ENCODE measurements around the gene FKBP2. TPM values are rescaled to one million over a fixed set of nuclear protein-coding genes. Genes with fewer than 3 reads are reported as not detected.

Gene FKBP2
- polyA plus RNA-seq, 1 experiment: 76.2 TPM

DNA sequence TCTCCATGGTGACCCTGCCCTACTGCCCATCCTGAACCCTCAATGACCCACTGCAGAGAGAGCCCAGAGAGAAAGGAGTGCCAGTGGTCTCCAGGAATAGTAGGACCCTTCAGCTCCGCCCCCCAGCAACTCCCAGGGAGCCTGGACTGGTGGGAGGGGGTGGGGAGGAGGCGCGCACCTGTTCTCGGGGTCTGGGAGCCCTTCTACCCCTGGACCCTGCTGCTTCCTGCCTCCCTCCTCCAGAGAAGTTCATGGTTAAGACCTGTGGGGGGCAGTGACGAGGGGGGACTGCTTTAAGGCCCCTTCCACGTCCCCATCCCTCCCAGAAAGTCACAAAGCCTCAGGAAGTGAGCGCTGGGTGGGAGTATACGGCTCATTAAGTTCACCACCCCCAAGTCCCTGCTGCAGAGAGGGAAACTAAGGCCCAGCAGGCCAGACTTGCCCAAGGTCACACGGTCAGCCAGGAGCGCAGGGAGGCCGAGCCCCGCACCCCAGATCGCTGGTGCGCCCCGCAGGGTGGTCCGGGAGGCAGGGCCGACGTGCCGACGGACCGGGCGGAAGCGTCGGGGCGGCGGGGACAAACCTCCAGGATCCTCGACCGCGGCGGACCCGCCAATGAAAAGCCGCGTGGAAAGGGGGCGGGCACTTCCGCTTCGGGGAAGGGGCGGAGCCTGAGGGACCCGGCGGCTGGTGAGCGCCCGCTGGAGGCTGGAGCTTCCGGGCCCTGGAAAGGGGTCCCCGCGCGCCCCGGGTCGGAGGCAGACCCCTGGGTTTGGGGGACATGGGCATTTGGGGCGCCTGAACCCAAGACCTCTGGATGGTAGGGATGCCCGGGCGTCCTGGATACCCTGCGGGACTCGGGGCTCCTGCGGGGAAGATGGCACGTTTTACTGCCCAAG, 15.0 kb upstream of the FKBP2 start, which contains the start of the genes NUDT22 and TRPT1:
TSS of gene NUDT22 (plus strand) at position 667 of the 899 bp plus-strand sequence. CDS start 379 bp downstream, outside the sequence.
TSS of gene TRPT1 (minus strand) at position 579 of the 899 bp plus-strand sequence. CDS start at position 253, 326 bp downstream.
- Histone ChIP-seq H3K36me3 (ENCODE audit: control insufficient read depth, insufficient read depth, low read length) (peaks cover 11% of the 10 kb centered on the region), H3K27me3 (ENCODE audit: control insufficient read depth, insufficient read depth, low read length) (no peaks in the 10 kb centered on the region), H3K4me3 (ENCODE audit: low read depth, low read length) (peak within 1 kb of the TSS; percentile 69)
- no peak for DNase-seq (ENCODE audit: low read depth)
- ChIA-PET CTCF (interaction anchor here (0.8 to 2.6 kb wide), 10 partner anchors 10 to 92 kb away, joined by 3 to 6 read pairs (median 4); partner anchors contain the start of genes CATSPERZ, PLCB3, PRDX5 and TRMT112), POLR2A (interaction anchor here (0.7 to 1.0 kb wide), 2 partner anchors 16 to 92 kb away, joined by 3 to 5 read pairs; partner anchors contain the start of gene PRDX5)
- TF ChIP-seq, protein P1, sequence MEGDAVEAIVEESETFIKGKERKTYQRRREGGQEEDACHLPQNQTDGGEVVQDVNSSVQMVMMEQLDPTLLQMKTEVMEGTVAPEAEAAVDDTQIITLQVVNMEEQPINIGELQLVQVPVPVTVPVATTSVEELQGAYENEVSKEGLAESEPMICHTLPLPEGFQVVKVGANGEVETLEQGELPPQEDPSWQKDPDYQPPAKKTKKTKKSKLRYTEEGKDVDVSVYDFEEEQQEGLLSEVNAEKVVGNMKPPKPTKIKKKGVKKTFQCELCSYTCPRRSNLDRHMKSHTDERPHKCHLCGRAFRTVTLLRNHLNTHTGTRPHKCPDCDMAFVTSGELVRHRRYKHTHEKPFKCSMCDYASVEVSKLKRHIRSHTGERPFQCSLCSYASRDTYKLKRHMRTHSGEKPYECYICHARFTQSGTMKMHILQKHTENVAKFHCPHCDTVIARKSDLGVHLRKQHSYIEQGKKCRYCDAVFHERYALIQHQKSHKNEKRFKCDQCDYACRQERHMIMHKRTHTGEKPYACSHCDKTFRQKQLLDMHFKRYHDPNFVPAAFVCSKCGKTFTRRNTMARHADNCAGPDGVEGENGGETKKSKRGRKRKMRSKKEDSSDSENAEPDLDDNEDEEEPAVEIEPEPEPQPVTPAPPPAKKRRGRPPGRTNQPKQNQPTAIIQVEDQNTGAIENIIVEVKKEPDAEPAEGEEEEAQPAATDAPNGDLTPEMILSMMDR (IDR thresholded peaks at IDR 0.05; ENCODE audit: insufficient read depth, low read depth, low read length): peak; percentile 42

DNA sequence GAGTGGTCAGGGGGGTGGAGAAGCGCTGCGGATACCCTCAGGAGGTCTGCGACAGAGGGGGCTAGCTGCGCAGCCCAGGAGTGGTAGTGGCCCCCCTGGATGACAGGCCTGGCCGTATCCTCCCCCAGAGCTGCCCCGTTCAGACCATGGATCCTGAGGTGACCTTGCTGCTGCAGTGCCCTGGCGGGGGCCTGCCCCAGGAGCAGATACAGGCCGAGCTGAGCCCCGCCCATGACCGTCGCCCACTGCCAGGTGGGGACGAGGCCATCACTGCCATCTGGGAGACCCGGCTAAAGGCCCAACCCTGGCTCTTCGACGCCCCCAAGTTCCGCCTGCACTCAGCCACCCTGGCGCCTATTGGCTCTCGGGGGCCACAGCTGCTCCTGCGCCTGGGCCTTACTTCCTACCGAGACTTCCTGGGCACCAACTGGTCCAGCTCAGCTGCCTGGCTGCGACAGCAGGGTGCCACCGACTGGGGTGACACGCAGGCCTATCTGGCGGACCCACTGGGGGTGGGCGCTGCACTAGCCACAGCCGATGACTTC, 14.3 kb upstream of the FKBP2 start:
- no peak for DNase-seq (ENCODE audit: low read depth)
- Histone ChIP-seq H3K27me3 (ENCODE audit: control insufficient read depth, insufficient read depth, low read length) (no peaks in the 10 kb centered on the region), H3K36me3 (ENCODE audit: control insufficient read depth, insufficient read depth, low read length) (peaks cover 11% of the 10 kb centered on the region), H3K4me3 (ENCODE audit: low read depth, low read length) (peak overlapping the region; percentile 69)
- CTCF ChIA-PET: interaction anchor here (0.8 to 2.0 kb wide), 10 partner anchors 9 to 91 kb away, joined by 3 to 9 read pairs (median 4); partner anchors contain the start of genes CATSPERZ, PLCB3, PRDX5 and TRMT112
- TF ChIP-seq, protein P1 (IDR thresholded peaks at IDR 0.05; ENCODE audit: insufficient read depth, low read depth, low read length): no peak
- POLR2A ChIA-PET: interaction anchor here (1.0 kb wide), 1 partner anchor 15 kb away, joined by 5 read pairs; no protein-coding TSS in a partner anchor

DNA sequence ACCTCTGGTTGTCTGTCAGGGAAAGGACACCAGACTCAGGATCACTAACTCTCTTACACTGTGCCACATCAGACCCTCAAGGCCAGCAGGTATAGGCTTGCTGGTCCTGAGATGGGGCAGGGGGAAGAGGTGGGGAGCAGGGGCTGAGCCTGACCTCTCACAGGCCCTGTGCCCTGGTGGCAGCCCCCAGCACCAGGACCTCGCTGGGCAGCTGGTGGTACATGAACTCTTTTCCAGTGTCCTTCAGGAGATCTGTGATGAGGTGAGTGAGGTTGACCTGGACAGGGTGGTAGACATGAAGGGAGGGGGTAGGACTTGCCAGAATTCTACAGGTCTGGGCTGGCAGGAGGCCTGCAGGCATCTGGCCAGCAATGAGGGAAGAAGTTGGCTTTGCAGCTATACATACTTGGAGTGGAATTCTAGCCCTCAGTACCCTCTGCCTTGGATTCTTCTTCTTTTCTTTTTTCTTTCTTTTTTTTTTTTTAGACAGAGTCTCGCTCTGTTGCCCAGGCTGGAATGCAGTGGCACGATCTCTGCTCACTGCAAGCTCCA, 13.4 kb upstream of the FKBP2 start:
- Histone ChIP-seq H3K36me3 (ENCODE audit: control insufficient read depth, insufficient read depth, low read length) (peaks cover 11% of the 10 kb centered on the region), H3K4me3 (ENCODE audit: low read depth, low read length) (peak overlapping the region; percentile 69), H3K27me3 (ENCODE audit: control insufficient read depth, insufficient read depth, low read length) (no peaks in the 10 kb centered on the region)
- TF ChIP-seq, protein P1 (IDR thresholded peaks at IDR 0.05; ENCODE audit: insufficient read depth, low read depth, low read length): no peak
- ChIA-PET CTCF (interaction anchor here (0.9 to 2.0 kb wide), 5 partner anchors 10 to 77 kb away, joined by 3 to 9 read pairs (median 4); partner anchors contain the start of gene CATSPERZ), POLR2A (no interaction called here)
- DNase-seq (ENCODE audit: low read depth): no peak

DNA sequence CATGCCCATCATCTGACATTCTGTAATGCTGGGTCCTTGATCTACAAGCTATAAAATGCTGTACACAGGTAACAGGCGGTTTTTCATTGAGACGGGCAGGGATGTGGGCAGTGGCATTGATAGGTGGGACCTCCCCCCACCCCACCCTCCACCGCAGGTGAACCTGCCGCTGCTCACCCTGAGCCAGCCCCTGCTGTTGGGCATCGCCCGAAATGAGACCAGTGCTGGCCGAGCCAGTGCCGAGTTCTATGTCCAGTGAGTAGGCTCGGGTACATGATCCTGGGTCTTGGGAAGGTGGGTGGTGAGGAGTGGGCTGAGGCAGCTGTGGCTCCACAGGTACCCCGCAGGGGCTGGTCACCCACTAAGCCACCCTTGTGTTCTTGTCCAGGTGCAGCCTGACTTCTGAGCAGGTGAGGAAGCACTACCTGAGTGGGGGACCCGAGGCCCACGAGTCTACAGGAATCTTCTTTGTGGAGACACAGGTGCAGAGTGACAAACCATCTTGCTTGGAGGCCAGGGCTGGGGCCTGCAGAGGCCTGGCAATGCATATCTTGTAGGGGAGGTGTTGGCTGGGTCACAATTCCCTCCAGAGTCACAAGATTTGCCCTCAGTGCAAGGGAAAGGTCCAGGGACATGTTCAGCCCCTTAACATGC, 11.7 kb upstream of the FKBP2 start:
- CTCF ChIA-PET: interaction anchor here (1.1 kb wide), 1 partner anchor 25 kb away, joined by 4 read pairs; no protein-coding TSS in a partner anchor
- DNase-seq (ENCODE audit: low read depth): no peak
- TF ChIP-seq, protein P1 (IDR thresholded peaks at IDR 0.05; ENCODE audit: insufficient read depth, low read depth, low read length): no peak
- Histone ChIP-seq H3K27me3 (ENCODE audit: control insufficient read depth, insufficient read depth, low read length) (no peaks in the 10 kb centered on the region), H3K4me3 (ENCODE audit: low read depth, low read length) (no peak overlapping the region), H3K36me3 (ENCODE audit: control insufficient read depth, insufficient read depth, low read length) (peaks cover 3% of the 10 kb centered on the region; the same call in 1 of the 2 replicates)
- POLR2A ChIA-PET: interaction anchor here (0.7 to 1.0 kb wide), 2 partner anchors 12 to 512 kb away, joined by 4 to 8 read pairs; no protein-coding TSS in a partner anchor

Measured in BJ (cell line).